HepG2 (cell line): Measurements from ENCODE around the gene RIPOR1. TPM values are rescaled to one million over a fixed set of nuclear protein-coding genes. Genes with fewer than 3 reads are reported as not detected.

ENCODE experiments used
- IRF2 ChIP-seq: IDR thresholded peaks from 2 replicates; pipeline ENCODE4 v1.6.1; 2018; ENCODE audit warnings: missing genetic modification reagents, missing compliant biosample characterization
- KDM5B ChIP-seq: sonication (generic); formaldehyde crosslinking; IDR thresholded peaks from 2 replicates; pipeline ENCODE4 v1.4.0; 2020; ENCODE audit warnings: missing genetic modification reagents, mild to moderate bottlenecking, borderline replicate concordance
- MBNL3 ChIP-seq: fragments of 250-450 bp; sonication (Bioruptor Pico); conservative IDR thresholded peaks from 2 replicates; pipeline ENCODE4 v1.8.0; 2022; ENCODE audit warnings: mild to moderate bottlenecking, inconsistent platforms
- NR1H2 ChIP-seq: sonication (generic); formaldehyde crosslinking; IDR thresholded peaks from 2 replicates; pipeline ENCODE4 v1.8.1; 2022; ENCODE audit warnings: low read depth, missing genetic modification reagents, borderline replicate concordance
- RAD51 ChIP-seq: fragments of 450-650 bp; IDR thresholded peaks from 2 replicates; pipeline ENCODE4 v1.6.1; 2016; ENCODE audit warnings: borderline replicate concordance
- SCMH1 ChIP-seq: sonication (generic); formaldehyde crosslinking; IDR thresholded peaks from 2 replicates; pipeline ENCODE4 v1.9.0; 2021; ENCODE audit warnings: missing genetic modification reagents, mild to moderate bottlenecking, borderline replicate concordance
- TEF ChIP-seq: sonication (generic); formaldehyde crosslinking; IDR thresholded peaks from 2 replicates; pipeline ENCODE4 v1.5.0; 2020; ENCODE audit warnings: missing genetic modification reagents
- UBTF ChIP-seq: sonication (generic); formaldehyde crosslinking; IDR thresholded peaks from 2 replicates; pipeline ENCODE4 v1.4.0; 2020; ENCODE audit warnings: mild to moderate bottlenecking, missing genetic modification reagents
- ZBTB14 ChIP-seq: sonication (generic); formaldehyde crosslinking; IDR thresholded peaks from 2 replicates; pipeline ENCODE4 v1.4.0; 2020; ENCODE audit warnings: missing genetic modification reagents
- ZBTB20 ChIP-seq: sonication (generic); formaldehyde crosslinking; IDR thresholded peaks from 2 replicates; pipeline ENCODE4 v1.8.1; 2023; ENCODE audit warnings: missing genetic modification reagents, low read depth, mild to moderate bottlenecking, borderline replicate concordance
- ZFP36L2 ChIP-seq: sonication (generic); formaldehyde crosslinking; IDR thresholded peaks from 2 replicates; pipeline ENCODE4 v1.4.0; 2020; ENCODE audit warnings: missing genetic modification reagents
- ZIK1 ChIP-seq: sonication (generic); formaldehyde crosslinking; IDR thresholded peaks from 2 replicates; pipeline ENCODE4 v1.5.0; 2020; ENCODE audit warnings: mild to moderate bottlenecking, low read depth, missing genetic modification reagents, borderline replicate concordance
- ZMYM4 ChIP-seq: sonication (generic); formaldehyde crosslinking; IDR thresholded peaks from 2 replicates; pipeline ENCODE4 v1.8.1; 2023; ENCODE audit warnings: mild to moderate bottlenecking, missing genetic modification reagents
- ZNF703 ChIP-seq: sonication (generic); formaldehyde crosslinking; IDR thresholded peaks from 2 replicates; pipeline ENCODE4 v1.5.1; 2020; ENCODE audit warnings: missing genetic modification reagents, mild to moderate bottlenecking, moderate library complexity, borderline replicate concordance
- ZNF816 ChIP-seq: sonication (generic); formaldehyde crosslinking; IDR thresholded peaks from 2 replicates; pipeline ENCODE4 v1.8.0; 2022; ENCODE audit warnings: missing genetic modification reagents, mild to moderate bottlenecking, borderline replicate concordance
- polyA plus RNA-seq, 8 experiments: library from polyadenylated mRNA; depleted of rRNA in 3 of 8; stranded (reverse) in 7 of 8; unstranded in 1 of 8; fragments of >200 nt; fragmentation: Illumina TruSeq in 4 of 8; extraction: Trizol in 4 of 8; gene quantifications; 2 replicates each; pipeline versions ENCODE4 v1.2.1 to v1.2.3, GENCODE V29; 2011 to 2016; ENCODE audit warnings: low read depth in 4 of 8, missing spikeins in 1 of 8, mixed read lengths in 1 of 8; ENCODE audit not compliant: insufficient read depth in 1 of 8
- total RNA-seq, 5 experiments: library from RNA; depleted of rRNA; stranded (reverse); fragments of >200 nt; fragmentation: Illumina TruSeq; extraction: Trizol; gene quantifications; 2 replicates each; pipeline ENCODE4 v1.2.3, GENCODE V29; 2016; ENCODE audit warnings: low read depth in 1 of 5

The RIPOR1 gene
- total and polyA plus RNA-seq, 2 of the 13 experiments (the other 11 are each of a cell fraction or from before 2014, with no cell fraction given), result 4.6 to 8.1 TPM

- no peak for TF ChIP-seq UBTF (CRISPR knock-in tag)
- no peak for TF ChIP-seq RAD51
- no peak for TF ChIP-seq KDM5B
- no peak for TF ChIP-seq ZIK1 (CRISPR knock-in tag)
- TF ChIP-seq NR1H2 (CRISPR knock-in tag), result no peak
- no peak for TF ChIP-seq ZNF816 (CRISPR knock-in tag)
- TF ChIP-seq ZBTB20 (CRISPR knock-in tag), result no peak
- TF ChIP-seq TEF (CRISPR knock-in tag), result no peak
- no peak for TF ChIP-seq ZFP36L2
- TF ChIP-seq SCMH1 (CRISPR knock-in tag), result no peak
- no peak for TF ChIP-seq ZNF703
- no peak for TF ChIP-seq MBNL3 (CRISPR knock-in tag)
- peak; percentile 81; the same call in 1 of the 2 replicates for TF ChIP-seq IRF2 (CRISPR knock-in tag)
- TF ChIP-seq ZMYM4 (CRISPR knock-in tag), result no peak; the same call in 1 of the 2 replicates
- TF ChIP-seq ZBTB14 (CRISPR knock-in tag), result no peak
These were observed 18.3 kb downstream of the RIPOR1 start (continued) for GRCh38 chr16:67546761-67547422.
